Left ventricle myocardium inferior (tissue), 1 donor: ENCODE measurements around the gene THEM4. TPM values are rescaled to one million over a fixed set of nuclear protein-coding genes. Genes with fewer than 3 reads are reported as not detected.

Experiments
- DNase-seq: peaks from one replicate; pipeline ENCODE4 v3.0.0-alpha.2; 2020
- H3K27ac ChIP-seq: fragments of 200-600 bp; replicated peaks from 2 replicates; pipeline ENCODE4 v1.8.0; 2021
- H3K27me3 ChIP-seq: fragments of 200-600 bp; 2 replicates; pipeline ENCODE4 v1.8.0; 2021; ENCODE audit warnings: low read depth
- H3K36me3 ChIP-seq: fragments of 200-600 bp; 2 replicates; pipeline ENCODE4 v1.8.0; 2021
- H3K4me1 ChIP-seq: fragments of 200-600 bp; 2 replicates; pipeline ENCODE4 v1.8.0; 2021
- H3K4me3 ChIP-seq: fragments of 200-600 bp; 2 replicates; pipeline ENCODE4 v1.8.0; 2021; ENCODE audit warnings: mild to moderate bottlenecking, moderate library complexity
- H3K9me3 ChIP-seq: fragments of 200-600 bp; replicated peaks from 2 replicates; pipeline ENCODE4 v1.8.0; 2021
- CTCF ChIP-seq: fragments of 200-600 bp; IDR thresholded peaks from 2 replicates; pipeline ENCODE4 v1.8.0; 2021; ENCODE audit warnings: antibody characterized with exemption, mild to moderate bottlenecking, borderline replicate concordance
- intact Hi-C: fragments of 100-400 bp; cut with micrococcal nuclease; formaldehyde crosslinking; loops from one replicate; pipeline ENCODE4 v1.11.0; 2022
- long read RNA-seq: library from polyadenylated mRNA; unstranded; transcript quantifications from one replicate; pipeline ENCODE4 v2.0.0, GENCODE V29; 2021
- total RNA-seq: library from RNA; stranded (reverse); fragmentation: NEBNext Ultra II Directional; extraction: Animal tissue kit (Norgen Biotek cat#: 25700); gene quantifications from one replicate; pipeline ENCODE4 v1.2.1, GENCODE V29; 2021
- donor health status: DM: no; HTN: yes; CAD: no; lungs with severe emphysema.

THEM4 gene
- total RNA-seq, result 15.8 TPM
- long read RNA-seq, transcript THEM4-202 (7 exons, 1,832 nt), result major isoform, 11 of 19 reads
- long read RNA-seq, transcript THEM4-201 (6 exons, 2,377 nt), result minor isoform, 5 of 19 reads
- long read RNA-seq, partial matches to known transcripts, result 0 of 19 reads
- long read RNA-seq, other reads (novel, unspliced or antisense), result 1 of 19 reads

- intact Hi-C loops, result no loop called here
- peak; percentile 98 for DNase-seq
- peak; percentile 51 for TF ChIP-seq CTCF
Observed at GRCh38 chr1:151909167-151910149, at the start of gene THEM4. TSS of gene THEM4 (minus strand) at chr1:151909511. CDS start at chr1:151909458, 53 bp downstream.

GRCh38 chr1:151958959-151959358 is 49.6 kb upstream of the THEM4 start:
- no peaks in the 10 kb centered on the region for H3K27me3 ChIP-seq
- H3K4me1 ChIP-seq, result peaks cover 30% of the 10 kb centered on the region
- H3K9me3 ChIP-seq, result no peaks in the 10 kb centered on the region
- DNase-seq, result no peak
- H3K36me3 ChIP-seq, result no peaks in the 10 kb centered on the region
- no peak overlapping the region for H3K27ac ChIP-seq
- no peak for TF ChIP-seq CTCF
- intact Hi-C loops, result no loop called here
- no peak overlapping the region for H3K4me3 ChIP-seq

More at GRCh38 chr1:151909167-151910149, at the start of gene THEM4:
- peaks cover 19% of the 10 kb centered on the region for H3K9me3 ChIP-seq
- H3K27me3 ChIP-seq, result no peaks in the 10 kb centered on the region
- H3K4me1 ChIP-seq, result peaks cover 43% of the 10 kb centered on the region
- H3K36me3 ChIP-seq, result peaks cover 9% of the 10 kb centered on the region
- H3K4me3 ChIP-seq, result peak within 1 kb of the TSS; percentile 75
- peak within 1 kb of the TSS; percentile 89 for H3K27ac ChIP-seq

GRCh38 chr1:151956957-151957497 is 47.7 kb upstream of the THEM4 start:
- Histone ChIP-seq H3K9me3 (no peaks in the 10 kb centered on the region), H3K27ac (no peak overlapping the region), H3K36me3 (no peaks in the 10 kb centered on the region), H3K27me3 (no peaks in the 10 kb centered on the region), H3K4me1 (peaks cover 14% of the 10 kb centered on the region), H3K4me3 (no peak overlapping the region)
- intact Hi-C loops, result no loop called here
- DNase-seq, result no peak
- TF ChIP-seq CTCF, result no peak

- H3K4me3 ChIP-seq, result no peak overlapping the region
Observed at GRCh38 chr1:151953409-151954094, 44.2 kb upstream of the THEM4 start.

More at GRCh38 chr1:151953409-151954094, 44.2 kb upstream of the THEM4 start:
- Histone ChIP-seq H3K36me3 (no peaks in the 10 kb centered on the region), H3K9me3 (no peaks in the 10 kb centered on the region), H3K27me3 (no peaks in the 10 kb centered on the region), H3K4me1 (no peaks in the 10 kb centered on the region), H3K27ac (no peak overlapping the region)
- intact Hi-C loops, result no loop called here
- no peak for DNase-seq
- no peak for TF ChIP-seq CTCF
